ACHN (cell line): ENCODE results near the gene HOXB5.

ENCODE experiments used
- DNase-seq: peaks from one replicate; pipeline ENCODE4 v3.0.0-alpha.2; 2015
- in situ Hi-C: cut with HindIII; loops from 2 replicates; pipeline ENCODE4 v1.10.0; 2017; ENCODE audit warnings: low sequenced_read_pairs, low pct_ligation_motif_present, low pct_unique_long_range_greater_than_20kb

The HOXB5 gene

GRCh38 chr17:48595278-48595999, 1.9 kb upstream of the HOXB5 start:
- no peak for DNase-seq
- in situ Hi-C loops, result no loop called here

GRCh38 chr17:48594538-48595277, 1.1 kb upstream of the HOXB5 start:
- no peak for DNase-seq

GRCh38 chr17:48593840-48594537, 410 bp upstream of the HOXB5 start:
- peak; percentile 78 for DNase-seq
- in situ Hi-C loops, result no loop called here

More at GRCh38 chr17:48594538-48595277, 1.1 kb upstream of the HOXB5 start:
- in situ Hi-C loops, result no loop called here

GRCh38 chr17:48592577-48592976, 1.0 kb downstream of the HOXB5 start:
- no peak for DNase-seq
- in situ Hi-C loops, result no loop called here

GRCh38 chr17:48592057-48592514, 1.5 kb downstream of the HOXB5 start:
- in situ Hi-C loops, result no loop called here
- no peak for DNase-seq

GRCh38 chr17:48591255-48592056, 2.1 kb downstream of the HOXB5 start:
- in situ Hi-C loops, result no loop called here
- no peak for DNase-seq

GRCh38 chr17:48590607-48591161, 2.9 kb downstream of the HOXB5 start:
- in situ Hi-C loops, result no loop called here

GRCh38 chr17:48589831-48590606, 3.6 kb downstream of the HOXB5 start, which contains the start of gene HOXB3:
TSS of gene HOXB3 (minus strand) at chr17:48590241. CDS start at chr17:48552474, 37,767 bp downstream.
- DNase-seq, result no peak
- in situ Hi-C loops, result no loop called here

More at GRCh38 chr17:48590607-48591161, 2.9 kb downstream of the HOXB5 start:
- DNase-seq, result no peak

GRCh38 chr17:48589060-48589830, 4.3 kb downstream of the HOXB5 start:
- DNase-seq, result no peak
- in situ Hi-C loops, result no loop called here

- in situ Hi-C loops, result no loop called here
- no peak for DNase-seq
Measured at GRCh38 chr17:48588528-48588927, 5.1 kb downstream of the HOXB5 start.

GRCh38 chr17:48588074-48588415, 5.5 kb downstream of the HOXB5 start:
- in situ Hi-C loops, result no loop called here
- no peak for DNase-seq

GRCh38 chr17:48587276-48588073, 6.1 kb downstream of the HOXB5 start:
- no peak for DNase-seq

GRCh38 chr17:48586355-48587258, 7.0 kb downstream of the HOXB5 start:
- DNase-seq, result peak; percentile 64
- in situ Hi-C loops, result no loop called here

More at GRCh38 chr17:48587276-48588073, 6.1 kb downstream of the HOXB5 start:
- in situ Hi-C loops, result no loop called here

- in situ Hi-C loops, result no loop called here
Measured at GRCh38 chr17:48584223-48584741, 9.3 kb downstream of the HOXB5 start.

GRCh38 chr17:48583708-48584222, 9.8 kb downstream of the HOXB5 start:
- in situ Hi-C loops, result no loop called here

More at GRCh38 chr17:48584223-48584741, 9.3 kb downstream of the HOXB5 start:
- no peak for DNase-seq

More at GRCh38 chr17:48583708-48584222, 9.8 kb downstream of the HOXB5 start:
- no peak for DNase-seq
